BJ (cell line): Measurements from ENCODE around the gene CD80. TPM values are rescaled to one million over a fixed set of nuclear protein-coding genes. Genes with fewer than 3 reads are reported as not detected.

ENCODE experiments used
- CTCF ChIA-PET: fragments of 350-600 bp; formaldehyde crosslinking; extraction: SDS; loops from one replicate; lab custom pipeline; 2021; ENCODE audit warnings: antibody characterized with exemption, inconsistent platforms; lab: Yijun Ruan, JAX
- POLR2A ChIA-PET: fragments of 300-600 bp; sonication (Branson Sonifier 250); formaldehyde crosslinking; extraction: SDS; loops from one replicate; lab custom pipeline; 2021; ENCODE audit warnings: antibody characterized with exemption; lab: Charles Lee
- DNase-seq: peaks from one replicate; pipeline ENCODE4 v3.0.0-alpha.2; 2011; ENCODE audit warnings: low read depth
- H3K27me3 ChIP-seq: 2 replicates; pipeline ENCODE4 v1.6.0; 2011; ENCODE audit warnings: low read length; ENCODE audit not compliant: control insufficient read depth, insufficient read depth
- H3K36me3 ChIP-seq: 2 replicates; pipeline ENCODE4 v1.5.1; 2011; ENCODE audit warnings: low read length; ENCODE audit not compliant: control insufficient read depth, insufficient read depth
- H3K4me3 ChIP-seq: 2 replicates; pipeline ENCODE4 v1.5.1; 2011; ENCODE audit warnings: low read depth, mild to moderate bottlenecking, control low read depth, low read length
- polyA plus RNA-seq: library from polyadenylated mRNA; depleted of rRNA; stranded (reverse); fragments of >200 nt; gene quantifications from 2 replicates; pipeline ENCODE4 v1.2.3, GENCODE V29; 2011
- TF ChIP-seq, protein P1 (sequence below): IDR thresholded peaks from 2 replicates; pipeline ENCODE4 v1.5.1; 2011; ENCODE audit warnings: low read depth, mild to moderate bottlenecking, control low read depth, inconsistent platforms, low read length, moderate library complexity; ENCODE audit not compliant: insufficient read depth

The CD80 gene
- polyA plus RNA-seq, 1 experiment: not detected

DNA sequence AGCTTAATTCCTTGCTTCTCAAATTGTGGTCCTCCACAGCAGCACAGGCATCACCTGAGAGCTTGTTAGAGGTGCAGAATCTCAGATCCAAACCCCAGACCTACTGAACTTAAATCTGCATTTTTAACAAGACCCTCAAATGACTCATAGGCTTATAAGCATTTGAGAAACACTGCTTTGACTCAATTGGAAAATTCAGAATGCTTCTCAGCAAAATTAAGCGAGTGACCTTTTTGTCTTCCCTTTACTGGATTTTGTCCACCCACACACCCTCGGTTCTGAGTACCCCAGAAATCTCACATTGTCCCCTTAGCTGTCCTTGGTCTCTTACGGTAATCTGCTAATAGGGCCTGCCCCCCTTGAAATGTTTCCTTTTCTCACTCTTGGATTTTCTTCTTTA is 17.9 kb downstream of the CD80 start:
- no peak overlapping the region for H3K4me3 ChIP-seq
- ChIA-PET CTCF (interaction anchor here (0.6 kb wide), 1 partner anchor 23 kb away, joined by 3 read pairs; no protein-coding TSS in a partner anchor), POLR2A (no interaction called here)
- TF ChIP-seq, protein P1, sequence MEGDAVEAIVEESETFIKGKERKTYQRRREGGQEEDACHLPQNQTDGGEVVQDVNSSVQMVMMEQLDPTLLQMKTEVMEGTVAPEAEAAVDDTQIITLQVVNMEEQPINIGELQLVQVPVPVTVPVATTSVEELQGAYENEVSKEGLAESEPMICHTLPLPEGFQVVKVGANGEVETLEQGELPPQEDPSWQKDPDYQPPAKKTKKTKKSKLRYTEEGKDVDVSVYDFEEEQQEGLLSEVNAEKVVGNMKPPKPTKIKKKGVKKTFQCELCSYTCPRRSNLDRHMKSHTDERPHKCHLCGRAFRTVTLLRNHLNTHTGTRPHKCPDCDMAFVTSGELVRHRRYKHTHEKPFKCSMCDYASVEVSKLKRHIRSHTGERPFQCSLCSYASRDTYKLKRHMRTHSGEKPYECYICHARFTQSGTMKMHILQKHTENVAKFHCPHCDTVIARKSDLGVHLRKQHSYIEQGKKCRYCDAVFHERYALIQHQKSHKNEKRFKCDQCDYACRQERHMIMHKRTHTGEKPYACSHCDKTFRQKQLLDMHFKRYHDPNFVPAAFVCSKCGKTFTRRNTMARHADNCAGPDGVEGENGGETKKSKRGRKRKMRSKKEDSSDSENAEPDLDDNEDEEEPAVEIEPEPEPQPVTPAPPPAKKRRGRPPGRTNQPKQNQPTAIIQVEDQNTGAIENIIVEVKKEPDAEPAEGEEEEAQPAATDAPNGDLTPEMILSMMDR: no peak
- peaks cover 1% of the 10 kb centered on the region; the same call in 1 of the 2 replicates for H3K27me3 ChIP-seq
- no peak for DNase-seq
- no peaks in the 10 kb centered on the region for H3K36me3 ChIP-seq

GRCh38 chr3:119538772-119539171 is 20.6 kb downstream of the CD80 start:
- CTCF ChIA-PET: interaction anchor here (1.5 kb wide), 1 partner anchor 13 kb away, joined by 5 read pairs; no protein-coding TSS in a partner anchor
- POLR2A ChIA-PET: no interaction called here

DNA sequence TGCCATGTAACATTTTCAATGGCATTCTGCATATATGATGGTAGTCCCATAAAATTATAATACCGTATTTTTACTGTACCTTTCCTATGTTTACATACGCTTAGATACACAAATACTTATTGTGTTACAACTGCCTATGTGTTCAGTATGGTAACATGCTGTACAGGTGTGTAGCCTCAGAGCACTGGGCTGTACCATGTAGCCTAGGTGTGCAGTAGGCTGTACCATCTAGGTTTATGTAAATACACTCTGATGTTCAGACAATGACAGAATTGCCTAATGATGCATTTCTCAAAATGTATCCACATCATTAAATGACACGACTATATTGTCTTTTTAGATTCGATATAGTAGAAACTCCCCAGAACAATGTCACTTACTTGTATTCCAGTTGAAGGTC is 22.7 kb downstream of the CD80 start:
- Histone ChIP-seq H3K4me3 (no peak overlapping the region), H3K27me3 (peaks cover 1% of the 10 kb centered on the region; the same call in 1 of the 2 replicates), H3K36me3 (no peaks in the 10 kb centered on the region)
- POLR2A ChIA-PET: no interaction called here
- TF ChIP-seq, protein P1: no peak
- CTCF ChIA-PET: interaction anchor here (0.9 kb wide), 1 partner anchor 10 kb away, joined by 3 read pairs; no protein-coding TSS in a partner anchor
- no peak for DNase-seq

More at GRCh38 chr3:119538772-119539171, 20.6 kb downstream of the CD80 start:
- DNase-seq: no peak
- TF ChIP-seq, protein P1: no peak
- H3K36me3 ChIP-seq: no peaks in the 10 kb centered on the region
- peaks cover 1% of the 10 kb centered on the region; the same call in 1 of the 2 replicates for H3K27me3 ChIP-seq
- H3K4me3 ChIP-seq: no peak overlapping the region

- H3K4me3 ChIP-seq: no peak overlapping the region
- no peaks in the 10 kb centered on the region for H3K36me3 ChIP-seq
- H3K27me3 ChIP-seq: no peaks in the 10 kb centered on the region
- TF ChIP-seq, protein P1: no peak
- DNase-seq: no peak
- POLR2A ChIA-PET: interaction anchor here (0.7 kb wide), 1 partner anchor 1840 kb away, joined by 7 read pairs; no protein-coding TSS in a partner anchor
- CTCF ChIA-PET: no interaction called here
Observed at GRCh38 chr3:119534296-119534695, 25.1 kb downstream of the CD80 start.

- TF ChIP-seq, protein P1: no peak
- CTCF ChIA-PET: interaction anchor here (0.7 kb wide), 1 partner anchor 165 kb away, joined by 3 read pairs; no protein-coding TSS in a partner anchor
- POLR2A ChIA-PET: no interaction called here
- no peaks in the 10 kb centered on the region for H3K36me3 ChIP-seq
- no peak overlapping the region for H3K4me3 ChIP-seq
- no peaks in the 10 kb centered on the region for H3K27me3 ChIP-seq
- DNase-seq: no peak
Observed at GRCh38 chr3:119531151-119531550, 28.3 kb downstream of the CD80 start.
